Ovary (tissue), 9 donors: ENCODE measurements around the gene PHACTR1. TPM values are rescaled to one million over a fixed set of nuclear protein-coding genes. Genes with fewer than 3 reads are reported as not detected.

Source experiments
- DNase-seq, 5 donors: peaks; one replicate each; pipeline ENCODE4 v3.0.0-alpha.2; 2019 to 2020
- H3K27ac ChIP-seq, 2 donors: fragments of 200-600 bp; one replicate each; pipeline versions ENCODE4 v1.5.1 to v1.8.0; 2019 to 2022
- H3K27me3 ChIP-seq: fragments of 200-600 bp; one replicate; pipeline ENCODE4 v1.8.0; 2022
- H3K36me3 ChIP-seq: fragments of 200-600 bp; sonication (generic); one replicate; pipeline ENCODE4 v1.5.1; 2019
- H3K4me1 ChIP-seq: one replicate; pipeline ENCODE4 v1.8.1; 2013; ENCODE audit warnings: mild to moderate bottlenecking, moderate library complexity; ENCODE audit not compliant: insufficient read depth
- H3K4me3 ChIP-seq: fragments of 200-600 bp; sonication (generic); one replicate; pipeline ENCODE4 v1.5.1; 2017
- H3K9me3 ChIP-seq, 2 donors: fragments of 200-600 bp in 1 of 2; sonication (generic) in 1 of 2; one replicate each; pipeline versions ENCODE4 v1.5.1 to v1.8.1; 2013 to 2019; ENCODE audit warnings: mild to moderate bottlenecking in 1 of 2, moderate library complexity in 1 of 2
- CTCF ChIP-seq, 3 donors: fragments of 450-650 bp in 2 of 3; fragments of 200-600 bp in 1 of 3; IDR thresholded peaks; one replicate each; pipeline versions ENCODE4 v1.5.1 to v1.8.0; 2016 to 2022; ENCODE audit warnings: antibody characterized with exemption in 3 of 3, mild to moderate bottlenecking in 1 of 3
- EP300 ChIP-seq: sonication (generic); formaldehyde crosslinking; IDR thresholded peaks from one replicate; pipeline ENCODE4 v1.6.1; 2017; ENCODE audit warnings: antibody characterized with exemption
- POLR2A ChIP-seq: fragments of 450-650 bp; IDR thresholded peaks from one replicate; pipeline ENCODE4 v1.6.1; 2017; ENCODE audit warnings: antibody characterized with exemption, mild to moderate bottlenecking, moderate library complexity
- WGBS, 3 donors: extraction: QIAGEN DNeasy Blood & Tissue Kit in 1 of 3; methylation state at CpG; one replicate each; pipeline versions ENCODE4 v1.1.5 to v1.1.7; 2013 to 2017; 5-methylcytosine and 5-hydroxymethylcytosine counted together
- intact Hi-C, 4 donors: fragments of 100-400 bp; cut with DNase I; formaldehyde crosslinking; loops; one replicate each; pipeline versions ENCODE4 v1.11.0 to v1.15.1; 2022 to 2023
- polyA plus RNA-seq, 2 donors: library from polyadenylated mRNA; stranded (reverse); fragments of 200-250 nt in 1 of 2; fragments of 350-450 nt in 1 of 2; fragmentation: Illumina TruSeq in 1 of 2; extraction: RNeasy Lipid Tissue Mini Kit (QIAGEN cat#74804) in 1 of 2; gene quantifications; one replicate each; pipeline ENCODE4 v1.2.3, GENCODE V29; 2013 to 2014
- total RNA-seq, 7 donors: library from RNA; depleted of rRNA in 2 of 7; stranded (reverse); fragments of >200 nt in 2 of 7; fragmentation: NEBNext Ultra II Directional in 3 of 7; extraction: Animal tissue kit (Norgen Biotek cat#: 25700) in 3 of 7; gene quantifications; one replicate each; pipeline versions ENCODE4 v1.1.0 to v1.2.4, GENCODE V29; 2016 to 2023
- donor health status: DM: no; HTN: no; CAD: no; lungs with moderate emphysema.
- donor health status: DM: no; HTN: no; CAD: no.
- donor health status: Bipolar disorder and iron deficiency.
- donor health status: DM: yes; HTN: yes; CAD: no.
- donor health status: DM: no; HTN: no; CAD: no.
- donor health status: DM: yes; HTN: yes; CAD: no.

PHACTR1 gene
- total and polyA plus RNA-seq, 9 donors = 0.48 to 10.9 (median 3.7) TPM

DNA sequence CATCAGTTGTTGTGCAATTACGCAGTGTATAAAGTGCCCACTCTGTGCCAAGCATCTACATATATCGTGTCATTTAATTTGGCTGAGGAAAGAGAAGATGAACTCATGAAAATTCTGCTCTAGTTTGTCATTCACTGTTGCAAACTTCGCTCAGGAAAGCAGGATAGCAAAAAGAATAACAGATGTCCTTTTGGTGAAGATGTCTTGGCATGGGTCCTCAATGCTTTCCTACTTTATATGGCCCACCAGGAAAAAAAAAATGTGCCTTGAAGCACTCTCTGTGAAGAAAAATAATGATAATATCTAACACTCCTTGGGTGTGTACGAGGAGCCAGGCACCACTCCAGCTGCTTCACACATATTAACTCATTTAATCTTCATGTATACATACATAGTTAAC, 5.6 kb upstream of the PHACTR1 start:
- Histone ChIP-seq H3K4me3 (no peak overlapping the region), H3K4me1 (no peaks in the 10 kb centered on the region), H3K36me3 (no peaks in the 10 kb centered on the region), H3K27ac (no peak overlapping the region), H3K9me3 (no peaks in the 10 kb centered on the region), H3K27me3 (no peaks in the 10 kb centered on the region)
- intact Hi-C loops = no loop called here
- no peak for TF ChIP-seq POLR2A
- TF ChIP-seq CTCF (IDR thresholded peaks at IDR 0.05) = no peak
- TF ChIP-seq EP300 = no peak
- 71 to 82% (median 76%) methylated on average over 4 of the region's 4 CpGs for WGBS, 3 donors
- no peak for DNase-seq

- no peak for TF ChIP-seq POLR2A
- TF ChIP-seq CTCF (IDR thresholded peaks at IDR 0.05) = no peak
- no peak for TF ChIP-seq EP300
- intact Hi-C loops = no loop called here
- Histone ChIP-seq H3K27me3 (no peaks in the 10 kb centered on the region), H3K27ac (no peak overlapping the region), H3K4me3 (no peak overlapping the region), H3K4me1 (no peaks in the 10 kb centered on the region), H3K36me3 (no peaks in the 10 kb centered on the region), H3K9me3 (no peaks in the 10 kb centered on the region)
- DNase-seq = no peak
Measured at GRCh38 chr6:12714022-12714421, 2.5 kb upstream of the PHACTR1 start.

DNA sequence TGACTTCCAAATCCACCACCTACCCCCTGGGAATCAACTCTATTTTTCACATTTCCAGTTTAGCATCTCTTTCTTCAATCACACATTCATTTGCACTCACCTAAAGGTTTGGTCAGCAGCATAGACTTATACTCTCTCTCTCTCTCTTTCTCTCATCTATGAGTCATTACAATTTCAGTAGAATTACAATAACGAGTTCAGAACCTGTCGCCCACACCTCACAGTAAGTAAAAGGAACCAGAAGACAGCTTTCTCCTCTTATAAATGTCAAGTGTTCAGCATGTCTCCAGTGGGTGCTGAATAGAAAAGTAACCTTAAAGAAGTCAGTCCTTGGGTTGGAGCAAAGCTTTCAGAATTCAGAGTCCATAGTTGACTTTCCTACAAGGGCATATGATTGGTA, 1.1 kb upstream of the PHACTR1 start:
- no peak overlapping the region for H3K4me3 ChIP-seq
- no peaks in the 10 kb centered on the region for H3K4me1 ChIP-seq
- intact Hi-C loops = no loop called here
- H3K27me3 ChIP-seq = no peaks in the 10 kb centered on the region
- no peak for DNase-seq
- TF ChIP-seq CTCF (IDR thresholded peaks at IDR 0.05) (no peak), POLR2A (no peak), EP300 (no peak)
- WGBS, 3 donors = 81 to 91% (median 83%) methylated on average over 2 of the region's 2 CpGs
- H3K27ac ChIP-seq = no peak overlapping the region
- H3K36me3 ChIP-seq = no peaks in the 10 kb centered on the region
- H3K9me3 ChIP-seq = no peaks in the 10 kb centered on the region

DNA sequence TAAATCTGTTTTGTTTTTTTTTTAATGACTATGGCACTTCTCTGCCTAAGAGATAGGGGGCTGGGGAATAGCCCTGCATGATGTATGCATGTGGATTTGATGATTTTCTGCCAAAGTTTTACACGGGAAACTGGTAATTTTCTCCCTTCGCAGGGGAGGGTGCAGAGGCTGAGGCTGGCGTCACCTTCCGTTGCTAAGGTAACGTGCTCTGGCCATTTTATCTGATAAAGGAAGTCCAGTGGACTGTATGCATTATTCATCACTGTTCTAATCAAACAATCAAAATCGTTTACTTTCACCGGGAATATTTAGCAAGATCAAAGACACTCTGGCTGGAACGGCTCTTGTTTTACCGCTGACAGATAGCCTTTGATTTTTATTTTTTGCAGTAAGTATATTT, 789 bp downstream of the PHACTR1 start:
- WGBS, 3 donors = 50 to 57% (median 51%) methylated on average over 9 of the region's 9 CpGs
- no peak overlapping the region for H3K27ac ChIP-seq
- intact Hi-C loops = no loop called here
- H3K36me3 ChIP-seq = no peaks in the 10 kb centered on the region
- no peaks in the 10 kb centered on the region for H3K27me3 ChIP-seq
- DNase-seq = no peak
- TF ChIP-seq EP300 (no peak), POLR2A (no peak), CTCF (IDR thresholded peaks at IDR 0.05) (no peak)
- no peaks in the 10 kb centered on the region for H3K4me1 ChIP-seq
- H3K9me3 ChIP-seq = no peaks in the 10 kb centered on the region
- H3K4me3 ChIP-seq = no peak overlapping the region

DNA sequence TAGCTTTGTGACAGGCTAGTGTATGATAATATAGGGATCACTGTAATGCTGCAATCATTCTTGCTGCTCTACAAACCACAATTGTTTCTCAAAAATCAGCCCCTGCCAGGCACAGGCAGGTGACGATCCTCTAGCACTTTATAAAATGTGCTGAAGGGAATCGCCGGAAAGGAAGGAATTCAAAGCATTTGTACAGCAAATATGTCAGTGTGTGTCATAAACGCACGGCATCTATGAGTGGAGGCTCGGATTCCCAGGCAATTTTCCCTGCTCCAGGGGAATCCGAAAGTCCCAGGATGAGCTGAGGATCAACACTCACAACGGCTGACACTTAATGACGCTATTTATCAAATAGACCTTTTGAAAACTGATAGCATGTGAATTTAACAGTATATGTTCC, 1.4 kb downstream of the PHACTR1 start:
- Histone ChIP-seq H3K27ac (no peak overlapping the region), H3K4me3 (no peak overlapping the region), H3K4me1 (no peaks in the 10 kb centered on the region), H3K36me3 (no peaks in the 10 kb centered on the region), H3K9me3 (no peaks in the 10 kb centered on the region), H3K27me3 (no peaks in the 10 kb centered on the region)
- WGBS, 3 donors = 7 to 17% (median 10%) methylated on average over 9 of the region's 9 CpGs
- intact Hi-C loops = no loop called here
- TF ChIP-seq CTCF (IDR thresholded peaks at IDR 0.05) (no peak), POLR2A (no peak), EP300 (no peak)
- no peak for DNase-seq
